GM23248 (cell line): ENCODE results near the gene POU2F1. TPM values are rescaled to one million over a fixed set of nuclear protein-coding genes. Genes with fewer than 3 reads are reported as not detected.

Experiments used
- DNase-seq: peaks from one replicate; pipeline ENCODE4 v3.0.0-alpha.2; 2015
- H2AFZ ChIP-seq: fragments of 200-600 bp; sonication (generic); 2 replicates; pipeline ENCODE4 v1.6.1; 2016; ENCODE audit warnings: antibody characterized with exemption
- H3F3A ChIP-seq: fragments of 200-600 bp; sonication (generic); 2 replicates; pipeline ENCODE4 v1.6.1; 2016; ENCODE audit warnings: mild to moderate bottlenecking, antibody characterized with exemption, mixed run types; ENCODE audit not compliant: insufficient read depth
- H3K27ac ChIP-seq: fragments of 200-600 bp; sonication (generic); 2 replicates; pipeline ENCODE4 v1.5.1; 2016; ENCODE audit warnings: mild to moderate bottlenecking
- H3K27me3 ChIP-seq: fragments of 200-600 bp; sonication (generic); replicated peaks from 2 replicates; pipeline ENCODE4 v1.6.1; 2016; ENCODE audit warnings: mild to moderate bottlenecking; ENCODE audit not compliant: insufficient read depth
- H3K36me3 ChIP-seq: fragments of 200-600 bp; sonication (generic); 2 replicates; pipeline ENCODE4 v1.6.1; 2016; ENCODE audit warnings: low read depth, mild to moderate bottlenecking
- H3K4me1 ChIP-seq: fragments of 200-600 bp; sonication (generic); 2 replicates; pipeline ENCODE4 v1.6.1; 2016; ENCODE audit warnings: mild to moderate bottlenecking; ENCODE audit not compliant: insufficient read depth
- H3K4me2 ChIP-seq: fragments of 200-600 bp; sonication (generic); one replicate; pipeline ENCODE4 v1.6.1; 2016; ENCODE audit warnings: mild to moderate bottlenecking; ENCODE audit not compliant: unreplicated experiment
- H3K4me3 ChIP-seq: fragments of 200-600 bp; sonication (generic); 2 replicates; pipeline ENCODE4 v1.5.1; 2016; ENCODE audit warnings: mild to moderate bottlenecking
- H3K79me2 ChIP-seq: fragments of 200-600 bp; sonication (generic); 2 replicates; pipeline ENCODE4 v1.6.1; 2016; ENCODE audit warnings: mild to moderate bottlenecking; ENCODE audit not compliant: insufficient read depth
- H3K9ac ChIP-seq: fragments of 200-600 bp; sonication (generic); 2 replicates; pipeline ENCODE4 v1.6.1; 2016; ENCODE audit warnings: mild to moderate bottlenecking
- H3K9me2 ChIP-seq: fragments of 200-600 bp; sonication (generic); 2 replicates; pipeline ENCODE4 v1.6.1; 2016; ENCODE audit warnings: mixed run types, mild to moderate bottlenecking, moderate library complexity; ENCODE audit not compliant: insufficient read depth
- H3K9me3 ChIP-seq: fragments of 200-600 bp; sonication (generic); one replicate; pipeline ENCODE4 v1.6.1; 2017; ENCODE audit warnings: low read depth
- H4K20me1 ChIP-seq: fragments of 200-600 bp; sonication (generic); 2 replicates; pipeline ENCODE4 v1.6.0; 2016; ENCODE audit not compliant: insufficient read depth
- EZH2 ChIP-seq: fragments of 200-600 bp; sonication (generic); IDR thresholded peaks from 2 replicates; pipeline ENCODE4 v1.6.1; 2018; ENCODE audit warnings: antibody characterized with exemption, mild to moderate bottlenecking; ENCODE audit not compliant: insufficient read depth, poor library complexity, severe bottlenecking
- EZH2phosphoT487 ChIP-seq: fragments of 200-600 bp; sonication (generic); IDR thresholded peaks from 2 replicates; pipeline ENCODE4 v1.6.1; 2018; ENCODE audit warnings: antibody characterized with exemption, moderate library complexity, mild to moderate bottlenecking, low read depth; ENCODE audit not compliant: insufficient read depth
- WGBS, 2 experiments: methylation state at CpG; one replicate each; pipeline ENCODE4 v1.1.6; 2015 to 2017; ENCODE audit warnings: low lambda C conversion rate in 2 of 2, low coverage in 1 of 2; ENCODE audit errors: missing lambda C conversion rate in 2 of 2; 5-methylcytosine and 5-hydroxymethylcytosine counted together
- in situ Hi-C: fragments of 300-500 bp; cut with MboI; formaldehyde crosslinking; loops from 2 replicates; pipeline ENCODE4 v1.15.0; 2020
- polyA plus RNA-seq: library from polyadenylated mRNA; unstranded; fragments of >200 nt; fragmentation: Nextera tagmentation; extraction: Ambion mirVana; gene quantifications from 2 replicates; pipeline ENCODE4 v1.2.1, GENCODE V29; 2016
- total RNA-seq: library from RNA; depleted of rRNA; stranded (reverse); fragments of >200 nt; shearing (Covaris generic); gene quantifications from 2 replicates; pipeline ENCODE4 v1.2.3, GENCODE V29; 2014

Gene POU2F1
- total and polyA plus RNA-seq, 2 experiments from 2014 or later, result 3.4 to 3.7 TPM

DNA sequence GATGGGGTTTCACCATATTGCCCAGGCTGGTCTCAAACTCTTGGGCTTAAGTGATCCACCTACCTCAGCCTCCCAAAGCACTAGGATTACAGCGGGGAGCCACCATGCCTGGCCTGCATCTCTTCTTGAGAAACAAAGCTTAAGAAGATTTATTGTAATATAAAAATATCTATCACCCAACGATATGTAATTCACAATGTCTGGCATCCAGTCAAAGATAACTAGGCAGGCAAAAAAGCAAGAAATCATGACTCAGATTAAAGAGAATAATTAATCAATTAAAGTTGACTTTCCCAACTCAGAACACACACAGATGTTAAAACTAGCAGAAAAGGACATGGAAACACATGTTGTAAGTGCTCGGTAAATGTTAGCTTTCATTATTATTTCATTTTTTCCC, 26.5 kb upstream of the POU2F1 start:
- Histone ChIP-seq H3F3A (no peaks in the 10 kb centered on the region), H3K36me3 (no peaks in the 10 kb centered on the region), H3K4me3 (no peak overlapping the region), H3K9me3 (no peaks in the 10 kb centered on the region), H4K20me1 (no peaks in the 10 kb centered on the region), H3K79me2 (no peaks in the 10 kb centered on the region), H3K9me2 (no peaks in the 10 kb centered on the region), H3K4me2 (no peak overlapping the region), H3K27ac (no peak overlapping the region), H3K27me3 (peaks cover 22% of the 10 kb centered on the region), H3K9ac (no peak overlapping the region), H2AFZ (no peak overlapping the region), H3K4me1 (0 out of 2 replicates have a peak, but pooled peaks cover 6% of the 10 kb centered on the region)
- no peak for DNase-seq
- TF ChIP-seq EZH2 (no peak), EZH2phosphoT487 (no peak)
- WGBS, 2 experiments, result 19 to 25% methylated on average over 3 of the region's 3 CpGs
- in situ Hi-C loops, result no loop called here

DNA sequence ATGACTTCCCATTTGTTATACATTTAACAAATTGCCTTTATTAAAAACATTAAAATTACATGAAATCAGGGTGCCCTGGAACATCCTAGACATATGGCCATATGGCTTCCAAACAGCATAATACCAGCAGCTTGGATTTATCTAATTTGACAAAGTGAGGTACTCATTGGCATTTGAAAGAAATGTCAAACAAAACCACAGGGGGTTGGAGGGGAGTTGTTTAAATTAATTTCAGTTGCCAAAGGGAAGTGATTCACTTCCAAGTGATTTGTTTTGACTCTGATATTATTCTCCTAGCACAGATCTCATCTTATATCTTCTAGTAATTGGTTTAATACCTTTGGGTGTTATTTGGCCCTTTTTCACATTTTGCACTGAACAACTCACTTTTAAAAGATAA, 24.5 kb upstream of the POU2F1 start:
- Histone ChIP-seq H3K79me2 (no peaks in the 10 kb centered on the region), H3K27me3 (peaks cover 19% of the 10 kb centered on the region)

DNA sequence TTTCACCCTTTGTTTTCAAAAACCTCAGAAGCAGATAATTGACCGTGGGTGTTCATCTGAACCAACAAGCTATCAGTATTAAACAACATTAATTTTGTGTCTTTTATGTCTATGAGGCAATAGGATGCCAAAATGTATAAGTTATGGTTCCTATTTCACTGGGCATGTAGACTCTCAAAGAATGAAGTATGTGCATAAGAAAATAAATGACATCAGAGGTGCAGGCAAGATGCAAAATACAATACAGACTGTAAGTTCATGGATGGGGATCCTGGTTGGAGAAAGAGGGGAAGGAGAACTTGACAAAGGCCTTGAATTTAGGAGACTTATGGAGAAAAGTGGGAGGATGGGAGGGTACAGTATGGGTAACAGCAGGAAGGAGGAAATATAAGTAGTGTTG, 23.4 kb upstream of the POU2F1 start:
- TF ChIP-seq EZH2phosphoT487 (no peak), EZH2 (no peak)
- Histone ChIP-seq H3K4me3 (no peak overlapping the region), H3K27ac (no peak overlapping the region), H2AFZ (no peak overlapping the region), H4K20me1 (no peaks in the 10 kb centered on the region), H3K79me2 (no peaks in the 10 kb centered on the region), H3K9me2 (no peaks in the 10 kb centered on the region), H3K4me2 (no peak overlapping the region), H3F3A (no peaks in the 10 kb centered on the region), H3K4me1 (0 out of 2 replicates have a peak, but pooled peaks cover 6% of the 10 kb centered on the region), H3K9ac (no peak overlapping the region), H3K36me3 (no peaks in the 10 kb centered on the region), H3K27me3 (0 out of 2 replicates have a peak, but pooled peaks cover 8% of the 10 kb centered on the region), H3K9me3 (no peaks in the 10 kb centered on the region)
- DNase-seq, result no peak
- in situ Hi-C loops, result no loop called here
- 0% methylated on average over 1 of the region's 1 CpG for WGBS, 2 experiments

More for the DNA sequence above, 24.5 kb upstream of the POU2F1 start:
- Histone ChIP-seq H4K20me1 (no peaks in the 10 kb centered on the region), H3K4me1 (0 out of 2 replicates have a peak, but pooled peaks cover 6% of the 10 kb centered on the region), H3K9ac (no peak overlapping the region), H3K36me3 (no peaks in the 10 kb centered on the region), H3K9me3 (no peaks in the 10 kb centered on the region), H3F3A (no peaks in the 10 kb centered on the region), H3K4me3 (no peak overlapping the region), H3K4me2 (no peak overlapping the region), H3K27ac (no peak overlapping the region), H3K9me2 (no peaks in the 10 kb centered on the region), H2AFZ (no peak overlapping the region)
- no peak for DNase-seq
- no peak for TF ChIP-seq EZH2
- TF ChIP-seq EZH2phosphoT487, result no peak
- in situ Hi-C loops, result no loop called here

DNA sequence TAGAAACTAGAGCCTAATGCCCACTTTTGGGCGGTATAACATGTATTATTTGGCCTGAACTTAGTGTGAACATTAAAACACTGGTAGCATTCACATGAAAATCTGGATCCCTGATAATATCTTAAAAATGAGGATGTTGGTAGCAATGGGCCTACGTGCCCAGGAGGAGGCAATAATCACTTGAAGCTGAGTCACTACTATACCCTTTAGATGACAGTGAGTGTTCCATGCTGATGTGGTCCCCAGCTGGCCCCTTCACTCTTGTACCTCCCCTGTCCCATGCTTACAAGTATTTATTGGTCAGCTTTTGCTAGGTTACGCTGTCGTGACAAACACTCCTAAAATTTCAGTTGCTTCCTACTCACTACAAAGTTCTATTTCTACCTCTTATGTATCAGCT, 23.0 kb upstream of the POU2F1 start:
- Histone ChIP-seq H4K20me1 (no peaks in the 10 kb centered on the region), H3K9ac (no peak overlapping the region), H3K9me3 (no peaks in the 10 kb centered on the region), H3K4me3 (no peak overlapping the region), H3K4me1 (0 out of 2 replicates have a peak, but pooled peaks cover 6% of the 10 kb centered on the region), H2AFZ (no peak overlapping the region), H3F3A (no peaks in the 10 kb centered on the region), H3K9me2 (no peaks in the 10 kb centered on the region), H3K36me3 (no peaks in the 10 kb centered on the region), H3K27me3 (0 out of 2 replicates have a peak, but pooled peaks cover 9% of the 10 kb centered on the region), H3K79me2 (no peaks in the 10 kb centered on the region), H3K4me2 (no peak overlapping the region), H3K27ac (no peak overlapping the region)
- in situ Hi-C loops, result no loop called here
- DNase-seq, result no peak
- no peak for TF ChIP-seq EZH2
- no peak for TF ChIP-seq EZH2phosphoT487
- WGBS, 2 experiments, result 69 to 74% methylated on average over 4 of the region's 4 CpGs
